ENCODE data around the gene SCN5A. TPM values are rescaled to one million over a fixed set of nuclear protein-coding genes. Genes with fewer than 3 reads are reported as not detected.

The SCN5A gene
- total RNA-seq, 1 experiment from 2014 or later: 4.7 TPM

GRCh38 chr3:38526792-38527191 lies 122.7 kb downstream of the SCN5A start:
- no peaks in the 10 kb centered on the region for H3F3A ChIP-seq (ENCODE audit: insufficient read depth, low read depth)
- TF ChIP-seq EZH2 (IDR thresholded peaks at IDR 0.05; ENCODE audit: low read depth) (no peak), CTCF (conservative IDR thresholded peaks at IDR 0.05) (no peak)
- H3K27me3 ChIP-seq (ENCODE audit: insufficient read depth, low read depth): no peaks in the 10 kb centered on the region
- no peaks in the 10 kb centered on the region for H3K9me2 ChIP-seq (ENCODE audit: insufficient read depth)
- H3K9me3 ChIP-seq (ENCODE audit: insufficient read depth, low read depth): no peaks in the 10 kb centered on the region
- no peaks in the 10 kb centered on the region for H3K79me2 ChIP-seq (ENCODE audit: low read depth)
- H3K36me3 ChIP-seq (ENCODE audit: low read depth): no peaks in the 10 kb centered on the region
- no peak overlapping the region for H3K4me3 ChIP-seq
- ChIA-PET POLR2A (ENCODE audit: unreplicated experiment) (no interaction called here), CTCF (no interaction called here)
- H4K20me1 ChIP-seq (ENCODE audit: insufficient read depth): no peaks in the 10 kb centered on the region
- DNase-seq: no peak
- no peak overlapping the region for H3K4me2 ChIP-seq
- intact Hi-C loops (cut with micrococcal nuclease; ENCODE audit: unreplicated experiment): no loop called here
- BruUV-seq (replicated peaks): no TSS peak
- no peaks in the 10 kb centered on the region for H3K4me1 ChIP-seq (replicated peaks; ENCODE audit: insufficient read depth)
- H2AFZ ChIP-seq: no peak overlapping the region
- H3K27ac ChIP-seq: no peak overlapping the region

- DNase-seq: no peak
- Histone ChIP-seq H3K27me3 (ENCODE audit: insufficient read depth, low read depth) (no peaks in the 10 kb centered on the region), H2AFZ (no peak overlapping the region), H3K27ac (no peak overlapping the region), H3K79me2 (ENCODE audit: low read depth) (no peaks in the 10 kb centered on the region), H3K9me2 (ENCODE audit: insufficient read depth) (no peaks in the 10 kb centered on the region), H3K9me3 (ENCODE audit: insufficient read depth, low read depth) (no peaks in the 10 kb centered on the region), H3K4me2 (no peak overlapping the region), H3K4me3 (no peak overlapping the region), H3K36me3 (ENCODE audit: low read depth) (no peaks in the 10 kb centered on the region), H4K20me1 (ENCODE audit: insufficient read depth) (no peaks in the 10 kb centered on the region), H3F3A (ENCODE audit: insufficient read depth, low read depth) (no peaks in the 10 kb centered on the region), H3K4me1 (replicated peaks; ENCODE audit: insufficient read depth) (no peaks in the 10 kb centered on the region)
- no TSS peak for BruUV-seq (replicated peaks)
- ChIA-PET CTCF (no interaction called here), POLR2A (ENCODE audit: unreplicated experiment) (no interaction called here)
- intact Hi-C loops (cut with micrococcal nuclease; ENCODE audit: unreplicated experiment): loop anchor here (5.0 kb wide), 2 partner anchors 318 to 763 kb away; no protein-coding TSS in a partner anchor
- TF ChIP-seq EZH2 (IDR thresholded peaks at IDR 0.05; ENCODE audit: low read depth) (no peak), CTCF (conservative IDR thresholded peaks at IDR 0.05) (no peak)
Measured at GRCh38 chr3:38524141-38524739, 125.2 kb downstream of the SCN5A start.

- H3K79me2 ChIP-seq (ENCODE audit: low read depth): no peaks in the 10 kb centered on the region
- intact Hi-C loops (cut with micrococcal nuclease; ENCODE audit: unreplicated experiment): loop anchor here (5.0 kb wide), 2 partner anchors 320 to 765 kb away; no protein-coding TSS in a partner anchor
- CTCF ChIA-PET: interaction anchor here (0.6 to 1.2 kb wide), 5 partner anchors 10 to 314 kb away, joined by 3 to 6 read pairs (median 3); partner anchors contain the start of gene EXOG
- no peaks in the 10 kb centered on the region for H3K9me2 ChIP-seq (ENCODE audit: insufficient read depth)
- H3K4me1 ChIP-seq (replicated peaks; ENCODE audit: insufficient read depth): no peaks in the 10 kb centered on the region
- no peak for TF ChIP-seq CTCF (conservative IDR thresholded peaks at IDR 0.05)
- no peak for TF ChIP-seq EZH2 (IDR thresholded peaks at IDR 0.05; ENCODE audit: low read depth)
- no peak overlapping the region for H3K4me2 ChIP-seq
- H3K36me3 ChIP-seq (ENCODE audit: low read depth): no peaks in the 10 kb centered on the region
- H4K20me1 ChIP-seq (ENCODE audit: insufficient read depth): no peaks in the 10 kb centered on the region
- no peaks in the 10 kb centered on the region for H3F3A ChIP-seq (ENCODE audit: insufficient read depth, low read depth)
- H3K27me3 ChIP-seq (ENCODE audit: insufficient read depth, low read depth): no peaks in the 10 kb centered on the region
- H3K4me3 ChIP-seq: no peak overlapping the region
- no peaks in the 10 kb centered on the region for H3K9me3 ChIP-seq (ENCODE audit: insufficient read depth, low read depth)
- DNase-seq: no peak
- H2AFZ ChIP-seq: no peak overlapping the region
- BruUV-seq (replicated peaks): no TSS peak
- H3K27ac ChIP-seq: no peak overlapping the region
- POLR2A ChIA-PET (ENCODE audit: unreplicated experiment): interaction anchor here (0.7 kb wide), 1 partner anchor 163 kb away, joined by 8 read pairs; no protein-coding TSS in a partner anchor
Measured at GRCh38 chr3:38522002-38522401, 127.5 kb downstream of the SCN5A start.

All from PC-9 (cell line).